Fibroblast of the aortic adventitia (primary cell): ENCODE measurements around the gene PPP1R14B. TPM values are rescaled to one million over a fixed set of nuclear protein-coding genes. Genes with fewer than 3 reads are reported as not detected.
"Not testable (repeated sequence)": the region's sequence is repeated elsewhere in the genome, so short reads cannot be mapped to it uniquely, and the experiment has no call there.

ENCODE experiments used
- DNase-seq: peaks from one replicate; pipeline ENCODE4 v3.0.0-alpha.2; 2010; ENCODE audit warnings: low read depth
- H3K4me3 ChIP-seq: 2 replicates; pipeline ENCODE4 v1.5.1; 2011; ENCODE audit warnings: low read depth, mild to moderate bottlenecking, control low read depth, low read length, moderate library complexity
- CTCF ChIP-seq: IDR thresholded peaks from 2 replicates; pipeline ENCODE4 v1.5.1; 2011; ENCODE audit warnings: mild to moderate bottlenecking, low read length, control low read depth, inconsistent platforms; ENCODE audit not compliant: insufficient read depth
- total RNA-seq: library from RNA; depleted of rRNA; stranded (reverse); fragments of >200 nt; gene quantifications from 2 replicates; pipeline ENCODE4 v1.2.3, GENCODE V29; 2012; ENCODE audit warnings: low replicate concordance

PPP1R14B gene
- total RNA-seq, 1 donor: 264 TPM

- TF ChIP-seq CTCF: no peak
- DNase-seq: no peak
- H3K4me3 ChIP-seq: no peak overlapping the region
Observed at GRCh38 chr11:64248578-64248977, 1.8 kb upstream of the PPP1R14B start.

GRCh38 chr11:64247729-64248531 is 1.2 kb upstream of the PPP1R14B start:
- no peak for TF ChIP-seq CTCF

GRCh38 chr11:64246621-64246870 is 197 bp downstream of the PPP1R14B start:
- DNase-seq: not testable (repeated sequence)

More at GRCh38 chr11:64247729-64248531, 1.2 kb upstream of the PPP1R14B start:
- H3K4me3 ChIP-seq: peak overlapping the region; percentile 82
- DNase-seq: no peak

GRCh38 chr11:64245797-64246620 is 734 bp downstream of the PPP1R14B start:
- no peak for TF ChIP-seq CTCF
- DNase-seq: peak; percentile 84
- peak overlapping the region; percentile 93 for H3K4me3 ChIP-seq

More at GRCh38 chr11:64246621-64246870, 197 bp downstream of the PPP1R14B start:
- H3K4me3 ChIP-seq: peak overlapping the region; percentile 93

- no peak for DNase-seq
- H3K4me3 ChIP-seq: peak overlapping the region; percentile 93
- no peak for TF ChIP-seq CTCF
Observed at GRCh38 chr11:64245401-64245796, 1.3 kb downstream of the PPP1R14B start.

GRCh38 chr11:64244966-64245365 is 1.8 kb downstream of the PPP1R14B start:
- no peak for TF ChIP-seq CTCF
- no peak for DNase-seq
- peak overlapping the region; percentile 93 for H3K4me3 ChIP-seq

- no peak for DNase-seq
- no peak for TF ChIP-seq CTCF
- H3K4me3 ChIP-seq: no peak overlapping the region
Observed at GRCh38 chr11:64244107-64244506, 2.6 kb downstream of the PPP1R14B start.
